ENCODE results near the gene STK11.

The STK11 gene

DNA sequence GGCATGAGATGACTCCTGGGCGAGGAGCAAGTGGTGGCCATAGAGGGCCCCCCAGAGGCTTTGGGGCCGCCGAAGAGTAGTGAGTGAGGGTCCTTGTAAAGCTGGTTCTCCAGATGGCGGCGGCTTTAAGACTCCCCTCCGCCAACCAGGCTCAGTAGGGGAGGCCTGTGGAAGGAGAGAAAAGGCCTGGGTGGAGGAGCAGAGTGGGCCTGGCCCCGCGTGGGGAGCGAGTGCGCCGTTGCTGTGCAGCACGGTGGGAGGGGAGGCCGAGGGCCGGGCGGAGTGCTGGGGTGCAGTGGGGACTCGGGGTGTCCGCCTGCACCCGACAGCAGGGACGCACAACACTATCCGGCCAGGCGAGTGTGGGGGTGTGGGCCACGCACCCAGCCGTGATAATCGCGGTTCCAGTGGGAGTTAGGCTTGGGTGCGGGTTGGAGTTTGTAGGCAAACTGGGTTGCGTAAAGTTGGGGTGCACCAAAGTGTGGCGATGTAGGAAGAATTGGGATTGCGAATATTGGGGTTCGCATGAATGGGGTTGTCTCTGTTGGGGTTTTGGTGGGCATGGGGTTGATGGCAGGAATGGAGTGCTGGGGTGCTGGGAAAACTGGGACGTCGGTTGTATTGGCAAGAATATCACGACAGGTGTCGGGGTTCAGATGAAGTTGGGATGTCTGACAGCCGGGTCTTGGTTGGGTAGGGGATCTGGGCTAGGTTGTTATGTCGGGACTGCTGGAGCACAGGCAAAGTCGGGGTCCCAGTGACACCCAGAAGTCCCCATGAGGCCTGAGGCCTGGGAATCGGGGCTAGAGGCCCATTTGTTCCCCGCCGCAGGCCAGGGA, 62.9 kb downstream of the STK11 start:
- H3K9me3 Mint-ChIP-seq = no peaks in the 10 kb centered on the region
- H3K36me3 Mint-ChIP-seq (ENCODE audit: low read depth) = peaks cover 36% of the 10 kb centered on the region
- peaks cover 72% of the 10 kb centered on the region for H3K4me1 Mint-ChIP-seq
- H3K4me3 Mint-ChIP-seq = peak overlapping the region; percentile 66
- ATAC-seq (no peak), DNase-seq (no peak)
- H3K27me3 Mint-ChIP-seq = no peaks in the 10 kb centered on the region
- H3K27ac Mint-ChIP-seq = peak overlapping the region; percentile 89

DNA sequence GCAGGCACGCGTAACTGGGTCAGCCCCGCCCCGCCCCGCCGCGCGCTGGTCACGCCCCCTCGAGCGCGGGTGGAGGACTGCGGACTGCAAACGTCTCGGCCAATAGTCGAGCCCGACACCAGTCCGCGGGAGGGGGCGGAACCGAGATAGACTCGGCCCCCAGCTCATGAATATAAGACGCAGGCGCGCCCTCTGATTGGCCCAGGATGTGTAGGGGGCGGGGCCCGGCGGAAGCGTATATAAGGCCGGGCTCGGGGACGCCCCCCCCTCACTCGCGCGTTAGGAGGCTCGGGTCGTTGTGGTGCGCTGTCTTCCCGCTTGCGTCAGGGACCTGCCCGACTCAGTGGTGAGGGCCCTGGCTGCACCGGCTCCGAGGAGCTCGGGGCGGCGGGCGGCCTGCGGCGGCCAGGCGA, 63.5 kb downstream of the STK11 start, which contains the start of gene CIRBP:
Gene CIRBP (plus strand): TSS at position 268 of the 413 bp plus-strand sequence. CDS start 1,602 bp downstream, outside the sequence.
- peak within 1 kb of the TSS; percentile 95 for H3K4me3 Mint-ChIP-seq
- peak within 1 kb of the TSS; percentile 96 for H3K27ac Mint-ChIP-seq
- peaks cover 76% of the 10 kb centered on the region for H3K4me1 Mint-ChIP-seq
- no peaks in the 10 kb centered on the region for H3K9me3 Mint-ChIP-seq
- H3K36me3 Mint-ChIP-seq (ENCODE audit: low read depth) = peaks cover 42% of the 10 kb centered on the region
- no peaks in the 10 kb centered on the region for H3K27me3 Mint-ChIP-seq
- peak; percentile 69 for ATAC-seq
- DNase-seq = peak; percentile 99

DNA sequence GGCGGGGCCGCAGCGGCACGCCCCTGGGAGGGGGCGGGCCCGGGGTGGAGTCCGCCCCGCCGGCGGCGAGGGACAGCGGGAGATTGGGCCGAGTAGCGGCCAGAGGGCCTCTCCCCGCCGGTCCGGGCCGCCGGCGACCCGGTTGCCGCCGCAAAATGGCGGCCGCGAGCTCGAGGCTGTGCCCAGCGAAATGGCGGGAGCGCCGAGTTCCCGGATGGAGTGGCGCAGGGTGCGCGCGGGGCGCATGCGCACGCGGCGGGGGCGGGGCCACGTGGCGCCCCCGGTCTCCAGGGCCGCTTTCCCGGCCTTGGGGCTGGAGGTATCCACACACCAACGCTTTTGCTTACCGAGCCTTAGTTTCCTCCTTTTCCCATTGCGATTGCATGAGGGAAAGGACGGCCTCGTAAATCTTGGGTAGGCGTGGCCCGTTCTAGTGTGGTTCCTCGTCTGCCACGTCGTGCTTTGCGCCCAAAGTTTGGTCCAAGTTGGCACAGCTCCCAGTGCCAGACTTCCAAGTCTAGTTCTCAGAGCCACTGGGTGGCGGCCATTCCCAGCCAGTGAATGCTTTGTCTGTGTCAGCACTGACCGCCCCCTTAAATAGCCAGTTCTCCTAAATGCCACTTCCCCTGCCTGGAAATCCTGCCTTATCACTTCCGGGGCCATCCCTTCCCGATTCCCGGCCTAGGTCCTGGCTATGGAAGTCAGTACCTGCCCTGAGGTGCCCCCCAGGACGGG, 64.1 kb downstream of the STK11 start:
- peak; percentile 88 for DNase-seq
- no peaks in the 10 kb centered on the region for H3K27me3 Mint-ChIP-seq
- peaks cover 45% of the 10 kb centered on the region for H3K36me3 Mint-ChIP-seq (ENCODE audit: low read depth)
- H3K4me1 Mint-ChIP-seq = peaks cover 76% of the 10 kb centered on the region
- peak; percentile 12 for ATAC-seq
- H3K27ac Mint-ChIP-seq = peak overlapping the region; percentile 96
- no peaks in the 10 kb centered on the region for H3K9me3 Mint-ChIP-seq
- peak overlapping the region; percentile 95 for H3K4me3 Mint-ChIP-seq

DNA sequence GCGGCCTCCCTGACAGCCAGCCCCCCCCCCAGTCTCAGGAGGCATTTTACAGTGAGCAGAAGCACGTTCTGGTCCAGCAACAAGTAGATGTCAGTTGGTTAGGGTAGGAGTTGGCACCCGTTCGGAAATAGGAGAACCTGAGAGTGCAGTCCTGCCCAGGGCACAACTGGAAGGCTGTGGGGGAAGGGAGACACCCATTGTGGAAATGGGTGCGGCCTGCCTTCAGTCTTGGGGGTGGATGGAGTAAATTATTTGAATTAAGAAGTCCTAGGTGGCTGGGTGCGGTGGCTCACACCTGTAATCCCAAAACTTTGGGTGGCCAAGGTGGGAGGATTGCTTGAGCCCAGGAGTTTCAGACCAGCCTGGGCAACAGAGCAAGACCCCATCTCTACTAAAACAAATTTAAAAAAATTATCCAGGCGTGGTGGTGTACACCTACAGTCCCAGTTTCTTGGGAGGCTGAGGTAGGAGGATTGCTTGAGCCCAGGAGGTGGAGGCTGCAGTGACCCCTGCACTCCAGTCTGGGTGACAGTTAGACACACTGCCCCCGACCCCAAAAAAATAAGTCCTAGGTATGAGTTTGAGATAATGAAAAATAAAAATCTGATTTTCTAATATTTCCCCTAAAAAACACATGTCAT, 64.8 kb downstream of the STK11 start:
- H3K27ac Mint-ChIP-seq = peak overlapping the region; percentile 96
- ATAC-seq = no peak
- H3K27me3 Mint-ChIP-seq = no peaks in the 10 kb centered on the region
- H3K9me3 Mint-ChIP-seq = no peaks in the 10 kb centered on the region
- H3K4me3 Mint-ChIP-seq = peak overlapping the region; percentile 95
- H3K36me3 Mint-ChIP-seq (ENCODE audit: low read depth) = peaks cover 44% of the 10 kb centered on the region
- peaks cover 72% of the 10 kb centered on the region for H3K4me1 Mint-ChIP-seq
- no peak for DNase-seq

DNA sequence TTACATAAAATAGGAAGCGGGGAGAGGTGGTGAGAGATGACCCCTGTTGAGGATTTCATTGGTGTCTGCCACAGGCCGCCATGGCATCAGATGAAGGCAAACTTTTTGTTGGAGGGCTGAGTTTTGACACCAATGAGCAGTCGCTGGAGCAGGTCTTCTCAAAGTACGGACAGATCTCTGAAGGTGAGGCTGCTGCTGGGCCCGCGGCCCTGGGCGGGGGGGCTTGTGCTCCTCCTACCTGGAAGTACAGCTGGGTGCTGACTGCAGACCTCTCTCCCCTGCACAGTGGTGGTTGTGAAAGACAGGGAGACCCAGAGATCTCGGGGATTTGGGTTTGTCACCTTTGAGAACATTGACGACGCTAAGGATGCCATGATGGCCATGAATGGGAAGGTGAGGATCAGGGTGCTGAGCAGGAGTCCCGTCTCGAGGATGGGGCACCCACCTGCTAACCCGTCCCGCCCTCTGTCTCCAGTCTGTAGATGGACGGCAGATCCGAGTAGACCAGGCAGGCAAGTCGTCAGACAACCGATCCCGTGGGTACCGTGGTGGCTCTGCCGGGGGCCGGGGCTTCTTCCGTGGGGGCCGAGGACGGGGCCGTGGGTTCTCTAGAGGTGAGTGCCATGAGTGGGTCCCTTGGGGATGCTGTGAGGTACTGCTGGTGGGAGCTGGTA, 65.4 kb downstream of the STK11 start:
- ATAC-seq = no peak
- no peaks in the 10 kb centered on the region for H3K27me3 Mint-ChIP-seq
- peaks cover 67% of the 10 kb centered on the region for H3K4me1 Mint-ChIP-seq
- H3K9me3 Mint-ChIP-seq = no peaks in the 10 kb centered on the region
- H3K27ac Mint-ChIP-seq = peak overlapping the region; percentile 96
- peaks cover 44% of the 10 kb centered on the region for H3K36me3 Mint-ChIP-seq (ENCODE audit: low read depth)
- peak overlapping the region; percentile 95 for H3K4me3 Mint-ChIP-seq
- no peak for DNase-seq

DNA sequence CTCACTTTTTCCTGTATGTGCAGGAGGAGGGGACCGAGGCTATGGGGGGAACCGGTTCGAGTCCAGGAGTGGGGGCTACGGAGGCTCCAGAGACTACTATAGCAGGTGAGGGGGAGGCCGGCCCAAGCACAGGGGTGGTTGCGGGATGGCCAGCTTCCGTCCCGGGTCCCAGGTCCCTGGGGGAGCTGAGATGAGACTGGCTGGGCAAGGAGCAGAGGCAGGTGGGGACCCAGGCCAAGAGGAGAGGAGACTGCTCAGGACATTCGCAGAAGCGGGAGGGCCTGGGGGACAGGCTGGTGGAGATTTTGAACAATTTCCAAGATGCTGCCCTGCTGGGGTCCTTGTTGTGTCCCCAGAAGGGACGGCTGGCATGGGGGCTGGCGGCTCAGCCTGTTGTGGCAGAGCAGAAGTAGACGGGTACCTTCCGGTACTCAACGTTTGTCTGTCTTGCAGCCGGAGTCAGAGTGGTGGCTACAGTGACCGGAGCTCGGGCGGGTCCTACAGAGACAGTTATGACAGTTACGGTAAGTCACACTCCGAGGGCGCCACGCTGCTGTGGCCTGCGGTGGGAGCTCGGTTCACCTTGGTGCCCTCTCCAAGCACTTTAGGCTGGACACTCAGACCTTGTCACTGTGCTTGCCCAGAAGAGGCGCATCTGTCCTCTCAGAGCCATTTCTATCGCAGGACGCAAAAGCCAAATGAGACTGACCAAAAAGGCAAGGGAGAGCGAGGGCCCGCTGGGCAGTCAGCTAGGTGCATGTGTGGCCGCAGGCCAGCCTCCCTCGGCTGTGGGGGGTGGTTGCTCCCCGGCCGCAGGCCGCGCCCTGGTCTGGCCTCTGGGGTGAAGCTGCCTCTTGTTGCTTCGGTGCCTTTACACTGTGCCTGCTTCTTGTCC, 66.2 kb downstream of the STK11 start:
- ATAC-seq (no peak), DNase-seq (no peak)
- Mint-ChIP-seq H3K4me1 (peaks cover 69% of the 10 kb centered on the region), H3K9me3 (no peaks in the 10 kb centered on the region), H3K27me3 (no peaks in the 10 kb centered on the region), H3K4me3 (peak overlapping the region; percentile 95), H3K27ac (peak overlapping the region; percentile 96), H3K36me3 (ENCODE audit: low read depth) (peaks cover 48% of the 10 kb centered on the region)

DNA sequence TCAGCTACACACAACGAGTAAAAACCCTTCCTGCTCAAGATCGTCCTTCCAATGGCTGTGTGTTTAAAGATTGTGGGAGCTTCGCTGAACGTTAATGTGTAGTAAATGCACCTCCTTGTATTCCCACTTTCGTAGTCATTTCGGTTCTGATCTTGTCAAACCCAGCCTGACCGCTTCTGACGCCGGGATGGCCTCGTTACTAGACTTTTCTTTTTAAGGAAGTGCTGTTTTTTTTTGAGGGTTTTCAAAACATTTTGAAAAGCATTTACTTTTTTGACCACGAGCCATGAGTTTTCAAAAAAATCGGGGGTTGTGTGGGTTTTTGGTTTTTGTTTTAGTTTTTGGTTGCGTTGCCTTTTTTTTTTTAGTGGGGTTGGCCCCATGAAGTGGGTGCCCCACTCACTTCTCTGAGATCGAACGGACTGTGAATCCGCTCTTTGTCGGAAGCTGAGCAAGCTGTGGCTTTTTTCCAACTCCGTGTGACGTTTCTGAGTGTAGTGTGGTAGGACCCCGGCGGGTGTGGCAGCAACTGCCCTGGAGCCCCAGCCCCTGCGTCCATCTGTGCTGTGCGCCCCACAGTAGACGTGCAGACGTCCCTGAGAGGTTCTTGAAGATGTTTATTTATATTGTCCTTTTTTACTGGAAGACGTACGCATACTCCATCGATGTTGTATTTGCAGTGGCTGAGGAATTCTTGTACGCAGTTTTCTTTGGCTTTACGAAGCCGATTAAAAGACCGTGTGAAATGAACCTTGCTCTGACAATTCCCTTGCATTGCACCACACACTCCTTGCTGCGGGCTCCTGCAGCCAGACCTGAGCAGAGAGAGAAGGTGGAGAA, 67.1 kb downstream of the STK11 start:
- Mint-ChIP-seq H3K36me3 (ENCODE audit: low read depth) (peaks cover 50% of the 10 kb centered on the region), H3K4me3 (peak overlapping the region; percentile 36), H3K27me3 (no peaks in the 10 kb centered on the region), H3K4me1 (peaks cover 67% of the 10 kb centered on the region), H3K27ac (peak overlapping the region; percentile 74), H3K9me3 (no peaks in the 10 kb centered on the region)
- ATAC-seq (no peak), DNase-seq (no peak)

DNA sequence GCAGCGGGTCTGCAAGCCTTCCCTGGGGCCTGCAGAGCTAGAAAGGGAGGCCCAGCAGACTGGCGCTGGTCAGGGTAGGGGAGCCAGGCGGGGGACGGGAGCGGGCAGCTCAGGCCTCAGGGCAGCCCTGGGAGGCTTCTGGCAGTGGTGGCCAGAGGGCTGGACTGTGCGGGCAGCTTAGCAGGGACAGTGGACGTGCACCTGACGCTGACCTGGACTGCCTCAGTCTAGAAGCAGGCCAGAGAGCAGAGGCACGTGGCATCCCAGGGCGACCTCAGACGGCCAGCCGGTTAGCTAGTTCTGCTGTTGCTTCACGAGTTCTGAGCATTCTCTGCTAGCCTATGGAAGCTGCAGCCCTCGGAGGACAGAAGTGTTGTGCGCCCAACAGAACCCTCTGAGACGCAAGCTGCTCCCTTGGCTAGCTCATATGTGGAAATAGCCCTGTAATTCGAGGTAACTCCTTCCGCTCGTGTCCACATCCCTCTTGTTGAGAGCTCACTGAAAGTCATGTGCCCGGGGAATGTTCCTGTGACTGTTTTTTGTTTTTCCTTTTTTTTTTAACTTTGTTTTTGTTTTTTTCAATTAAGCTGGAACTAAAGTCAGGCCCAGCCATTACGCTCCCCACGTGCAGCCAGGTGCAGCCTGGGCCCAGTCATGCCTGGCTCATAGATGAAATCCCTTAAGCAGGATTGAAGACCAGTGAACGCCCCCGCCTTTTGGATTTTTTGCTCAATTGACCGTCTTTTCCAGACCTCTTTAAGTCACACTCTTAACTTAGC, 67.9 kb downstream of the STK11 start:
- Mint-ChIP-seq H3K4me1 (peaks cover 65% of the 10 kb centered on the region), H3K27ac (peak overlapping the region; percentile 82), H3K9me3 (no peaks in the 10 kb centered on the region), H3K4me3 (peak overlapping the region; percentile 71), H3K27me3 (no peaks in the 10 kb centered on the region), H3K36me3 (ENCODE audit: low read depth) (peaks cover 50% of the 10 kb centered on the region)
- ATAC-seq (no peak), DNase-seq (no peak)

DNA sequence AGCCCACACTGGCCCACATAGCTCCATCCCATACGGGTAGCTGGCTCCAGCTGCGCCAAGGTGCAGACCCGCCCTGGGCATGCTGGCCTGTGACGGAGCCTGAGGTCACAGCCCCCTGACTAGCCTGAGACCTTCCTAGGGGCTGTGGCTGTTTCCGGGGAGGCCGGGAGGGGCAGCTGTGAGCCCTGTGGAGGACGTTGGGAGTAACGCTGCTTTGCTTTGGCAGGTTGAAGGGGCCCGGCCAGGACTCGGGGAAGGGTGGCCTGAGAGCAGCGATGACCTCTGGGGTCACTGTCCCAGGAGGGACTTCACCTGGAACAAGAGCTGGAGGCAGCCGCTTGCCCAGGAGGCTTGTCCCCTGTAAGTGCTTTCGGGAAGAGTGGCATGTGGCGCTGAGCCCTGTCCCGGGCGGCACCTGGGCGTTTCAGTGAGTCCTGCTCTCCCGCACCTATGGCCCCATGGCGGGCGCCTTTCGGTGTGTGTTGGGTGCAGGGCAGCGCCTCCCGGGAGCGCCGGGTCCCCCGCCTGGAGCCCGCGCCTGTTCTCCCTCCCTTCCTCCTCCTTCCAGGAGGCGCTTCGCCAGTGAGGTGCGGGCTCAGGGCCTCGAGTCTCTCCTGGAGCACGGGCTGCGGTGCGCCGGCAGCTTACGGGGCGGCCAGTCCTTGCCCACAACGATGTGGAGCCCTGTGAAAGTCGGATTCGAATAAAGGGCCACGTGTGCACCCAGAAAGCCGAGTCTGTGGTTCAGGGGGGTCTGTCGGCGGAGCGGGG, 68.7 kb downstream of the STK11 start:
- DNase-seq (no peak), ATAC-seq (no peak)
- Mint-ChIP-seq H3K36me3 (ENCODE audit: low read depth) (peaks cover 50% of the 10 kb centered on the region), H3K4me3 (peak overlapping the region; percentile 73), H3K4me1 (peaks cover 59% of the 10 kb centered on the region), H3K27me3 (no peaks in the 10 kb centered on the region), H3K27ac (peak overlapping the region; percentile 82), H3K9me3 (no peaks in the 10 kb centered on the region)

DNA sequence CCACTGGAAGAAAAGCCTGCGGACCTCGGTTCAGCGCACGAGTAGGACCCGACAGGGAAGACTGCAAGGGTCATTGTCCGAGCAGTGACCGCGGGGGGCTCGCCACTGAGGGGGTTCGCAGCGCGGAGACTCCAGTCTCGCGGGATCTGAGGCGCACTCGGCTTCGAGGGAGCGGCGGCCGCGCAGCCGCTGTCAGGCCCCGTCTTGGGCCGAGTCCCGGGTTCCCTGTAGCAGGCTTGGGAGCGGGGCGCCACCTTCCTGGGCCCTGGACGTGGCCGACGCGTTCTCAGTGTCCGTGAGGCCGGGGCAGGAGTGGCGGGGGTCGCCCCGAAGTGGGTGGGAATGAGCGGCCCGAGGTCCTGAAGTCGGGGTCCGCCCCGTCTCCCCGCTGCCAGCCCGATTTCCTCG, 69.3 kb downstream of the STK11 start:
- peak overlapping the region; percentile 73 for H3K4me3 Mint-ChIP-seq
- DNase-seq (no peak), ATAC-seq (no peak)
- H3K4me1 Mint-ChIP-seq = peaks cover 60% of the 10 kb centered on the region
- H3K9me3 Mint-ChIP-seq = no peaks in the 10 kb centered on the region
- peak overlapping the region; percentile 79 for H3K27ac Mint-ChIP-seq
- no peaks in the 10 kb centered on the region for H3K27me3 Mint-ChIP-seq
- peaks cover 52% of the 10 kb centered on the region for H3K36me3 Mint-ChIP-seq (ENCODE audit: low read depth)

DNA sequence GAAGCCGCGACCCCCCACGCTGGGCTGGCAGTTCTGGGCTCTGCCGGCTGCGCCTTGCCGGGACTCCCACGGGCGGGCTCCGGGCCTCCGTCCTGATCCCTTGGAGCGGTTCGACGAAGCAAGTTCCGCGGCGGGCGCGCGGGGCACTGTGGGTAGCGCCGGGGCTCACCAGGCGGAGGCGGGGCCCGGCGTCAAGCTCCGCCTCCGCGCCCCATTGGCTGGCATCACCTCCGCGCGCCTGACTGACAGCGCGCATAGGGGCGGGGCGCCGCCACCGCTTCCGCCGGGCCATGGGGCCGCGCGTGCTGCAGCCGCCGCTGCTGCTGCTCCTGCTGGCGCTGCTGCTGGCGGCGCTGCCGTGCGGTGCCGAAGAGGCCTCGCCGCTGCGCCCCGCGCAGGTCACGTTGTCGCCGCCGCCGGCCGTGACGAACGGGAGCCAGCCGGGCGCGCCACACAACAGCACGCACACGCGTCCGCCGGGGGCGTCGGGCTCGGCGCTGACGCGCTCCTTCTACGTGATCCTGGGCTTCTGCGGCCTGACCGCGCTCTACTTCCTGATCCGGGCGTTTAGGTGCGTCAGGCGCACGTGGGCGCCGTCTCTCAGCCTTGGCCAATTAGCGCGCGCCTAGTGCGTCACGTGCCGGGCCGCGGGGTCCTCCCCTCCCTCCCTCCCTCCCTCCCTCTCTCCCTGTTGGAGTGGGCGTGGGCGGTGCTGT, 69.8 kb downstream of the STK11 start, which contains the start of gene FAM174C:
Gene FAM174C (plus strand): TSS at position 271 of the 716 bp plus-strand sequence. CDS start 20 bp downstream, at position 291.
- ATAC-seq = peak; percentile 87
- peaks cover 55% of the 10 kb centered on the region for H3K4me1 Mint-ChIP-seq
- H3K9me3 Mint-ChIP-seq = no peaks in the 10 kb centered on the region
- DNase-seq = peak; percentile 96
- peak within 1 kb of the TSS; percentile 95 for H3K27ac Mint-ChIP-seq
- peak within 1 kb of the TSS; percentile 89 for H3K4me3 Mint-ChIP-seq
- no peaks in the 10 kb centered on the region for H3K27me3 Mint-ChIP-seq
- peaks cover 47% of the 10 kb centered on the region for H3K36me3 Mint-ChIP-seq (ENCODE audit: low read depth)

Measured in activated naive CD8-positive, alpha-beta T cell treated with anti-CD3 and anti-CD28 coated beads, Interleukin-2, amount 50 U/mL, for 24 hours (primary cell).